HEK293T (cell line): ENCODE data around the gene SPATA20.

Experiments used
- CTCF ChIA-PET: fragments of 350-600 bp; formaldehyde crosslinking; extraction: SDS; loops from one replicate; lab custom pipeline; 2021; ENCODE audit warnings: antibody characterized with exemption, inconsistent platforms; lab: Yijun Ruan, JAX
- POLR2A ChIA-PET: fragments of 350-600 bp; formaldehyde crosslinking; extraction: SDS; loops from one replicate; lab custom pipeline; 2020; ENCODE audit warnings: antibody characterized with exemption, inconsistent platforms; lab: Yijun Ruan, JAX
- DNase-seq: peaks from one replicate; pipeline ENCODE4 v3.0.0; 2012; ENCODE audit warnings: mixed read lengths; ENCODE audit errors: extremely low spot score
- ARNT ChIP-seq: fragments of 450-650 bp; IDR thresholded peaks from 2 replicates; pipeline ENCODE4 v1.6.1; 2017; ENCODE audit warnings: mild to moderate bottlenecking
- BHLHE40 ChIP-seq: fragments of 450-650 bp; IDR thresholded peaks from 2 replicates; pipeline ENCODE4 v1.6.1; 2016; ENCODE audit warnings: mild to moderate bottlenecking, moderate library complexity, borderline replicate concordance
- CTBP1 ChIP-seq: fragments of 450-650 bp; IDR thresholded peaks from 2 replicates; pipeline ENCODE4 v1.6.1; 2016; ENCODE audit warnings: borderline replicate concordance
- ELF4 ChIP-seq: fragments of 450-650 bp; IDR thresholded peaks from 2 replicates; pipeline ENCODE4 v1.6.1; 2017; ENCODE audit warnings: antibody characterized with exemption
- FOXA1 ChIP-seq: fragments of 450-650 bp; IDR thresholded peaks from 2 replicates; pipeline ENCODE4 v1.6.1; 2016; ENCODE audit warnings: mild to moderate bottlenecking
- FOXK2 ChIP-seq: fragments of 450-650 bp; IDR thresholded peaks from 2 replicates; pipeline ENCODE4 v1.6.1; 2016; ENCODE audit warnings: mild to moderate bottlenecking
- FOXM1 ChIP-seq: fragments of 450-650 bp; IDR thresholded peaks from 2 replicates; pipeline ENCODE4 v1.6.1; 2017; ENCODE audit warnings: mild to moderate bottlenecking, borderline replicate concordance
- HDGF ChIP-seq: fragments of 450-650 bp; IDR thresholded peaks from 2 replicates; pipeline ENCODE4 v1.6.1; 2017; ENCODE audit warnings: antibody characterized with exemption, borderline replicate concordance
- L3MBTL2 ChIP-seq: fragments of 450-650 bp; conservative IDR thresholded peaks from 2 replicates; pipeline ENCODE4 v1.6.1; 2016; ENCODE audit warnings: mild to moderate bottlenecking
- LEF1 ChIP-seq: fragments of 450-650 bp; IDR thresholded peaks from 2 replicates; pipeline ENCODE4 v1.6.1; 2017; ENCODE audit warnings: mild to moderate bottlenecking, borderline replicate concordance
- NFRKB ChIP-seq: fragments of 450-650 bp; IDR thresholded peaks from 2 replicates; pipeline ENCODE4 v1.6.1; 2016; ENCODE audit warnings: mild to moderate bottlenecking, moderate library complexity
- PKNOX1 ChIP-seq: fragments of 450-650 bp; IDR thresholded peaks from 2 replicates; pipeline ENCODE4 v1.6.1; 2016
- SP1 ChIP-seq: fragments of 450-650 bp; IDR thresholded peaks from 2 replicates; pipeline ENCODE4 v1.6.1; 2017
- SUZ12 ChIP-seq: fragments of 450-650 bp; IDR thresholded peaks from 2 replicates; pipeline ENCODE4 v1.6.1; 2016; ENCODE audit warnings: mild to moderate bottlenecking
- TARDBP ChIP-seq: fragments of 450-650 bp; IDR thresholded peaks from 2 replicates; pipeline ENCODE4 v1.6.1; 2016
- ZNF384 ChIP-seq: fragments of 450-650 bp; IDR thresholded peaks from 2 replicates; pipeline ENCODE4 v1.6.1; 2016

SPATA20 gene

GRCh38 chr17:50594892-50595291, 47.9 kb downstream of the SPATA20 start:
- CTCF ChIA-PET, result no interaction called here
- TF ChIP-seq PKNOX1, result no peak
- TF ChIP-seq LEF1, result no peak
- TF ChIP-seq L3MBTL2, result no peak
- no peak for TF ChIP-seq FOXK2
- POLR2A ChIA-PET, result no interaction called here
- no peak for DNase-seq

- ChIA-PET CTCF (no interaction called here), POLR2A (no interaction called here)
- no peak for DNase-seq
- TF ChIP-seq LEF1 (no peak), NFRKB (no peak), FOXM1 (no peak)
Observed at GRCh38 chr17:50596191-50597037, 49.4 kb downstream of the SPATA20 start.

GRCh38 chr17:50598487-50598886, 51.5 kb downstream of the SPATA20 start:
- TF ChIP-seq ARNT, result no peak
- TF ChIP-seq FOXM1, result no peak
- no peak for TF ChIP-seq ELF4
- no peak for TF ChIP-seq SP1
- TF ChIP-seq FOXA1, result no peak
- CTCF ChIA-PET, result no interaction called here
- DNase-seq, result no peak
- POLR2A ChIA-PET, result interaction anchor here (0.7 kb wide), 1 partner anchor 14 kb away, joined by 3 read pairs; no protein-coding TSS in a partner anchor

GRCh38 chr17:50599606-50600005, 52.6 kb downstream of the SPATA20 start:
- CTCF ChIA-PET, result interaction anchor here (1.0 kb wide), 1 partner anchor 9 kb away, joined by 3 read pairs; no protein-coding TSS in a partner anchor
- no peak for DNase-seq
- TF ChIP-seq SP1, result no peak
- no peak for TF ChIP-seq SUZ12
- no peak for TF ChIP-seq BHLHE40
- TF ChIP-seq CTBP1, result no peak
- no peak for TF ChIP-seq PKNOX1
- TF ChIP-seq ELF4, result no peak
- no peak for TF ChIP-seq LEF1
- TF ChIP-seq HDGF, result no peak
- TF ChIP-seq ARNT, result no peak
- no peak for TF ChIP-seq TARDBP
- TF ChIP-seq NFRKB, result no peak
- no peak for TF ChIP-seq FOXA1
- TF ChIP-seq FOXM1, result no peak
- TF ChIP-seq FOXK2, result no peak
- no peak for TF ChIP-seq ZNF384
- no peak for TF ChIP-seq L3MBTL2
- POLR2A ChIA-PET, result no interaction called here

GRCh38 chr17:50601823-50602375, 54.9 kb downstream of the SPATA20 start:
- ChIA-PET POLR2A (interaction anchor here (0.8 kb wide), 1 partner anchor 9 kb away, joined by 3 read pairs; no protein-coding TSS in a partner anchor), CTCF (no interaction called here)
- TF ChIP-seq TARDBP (no peak), FOXM1 (no peak), CTBP1 (no peak), ARNT (no peak), BHLHE40 (no peak), NFRKB (no peak), L3MBTL2 (no peak), FOXA1 (no peak), SP1 (no peak), LEF1 (no peak), PKNOX1 (no peak), FOXK2 (no peak), ELF4 (no peak), ZNF384 (no peak), SUZ12 (no peak), HDGF (no peak)
- DNase-seq, result no peak

GRCh38 chr17:50602836-50603235, 55.9 kb downstream of the SPATA20 start:
- CTCF ChIA-PET, result interaction anchor here (1.0 kb wide), 1 partner anchor 17 kb away, joined by 3 read pairs; no protein-coding TSS in a partner anchor
- no peak for DNase-seq
- POLR2A ChIA-PET, result interaction anchor here (0.8 kb wide), 1 partner anchor 10 kb away, joined by 3 read pairs; no protein-coding TSS in a partner anchor
- TF ChIP-seq BHLHE40 (no peak), NFRKB (no peak), ZNF384 (no peak), LEF1 (no peak), SUZ12 (no peak), ELF4 (no peak), FOXA1 (no peak), L3MBTL2 (no peak), FOXM1 (no peak), TARDBP (no peak)
